HTERT RPE-1 (cell line): Measurements from ENCODE around the gene RGS6.

Source experiments
- in situ Hi-C: fragments of 300-500 bp; cut with MboI; formaldehyde crosslinking; loops from 4 replicates; pipeline ENCODE4 v1.14.3; 2020; ENCODE audit warnings: low sequenced_read_pairs

Gene RGS6

DNA sequence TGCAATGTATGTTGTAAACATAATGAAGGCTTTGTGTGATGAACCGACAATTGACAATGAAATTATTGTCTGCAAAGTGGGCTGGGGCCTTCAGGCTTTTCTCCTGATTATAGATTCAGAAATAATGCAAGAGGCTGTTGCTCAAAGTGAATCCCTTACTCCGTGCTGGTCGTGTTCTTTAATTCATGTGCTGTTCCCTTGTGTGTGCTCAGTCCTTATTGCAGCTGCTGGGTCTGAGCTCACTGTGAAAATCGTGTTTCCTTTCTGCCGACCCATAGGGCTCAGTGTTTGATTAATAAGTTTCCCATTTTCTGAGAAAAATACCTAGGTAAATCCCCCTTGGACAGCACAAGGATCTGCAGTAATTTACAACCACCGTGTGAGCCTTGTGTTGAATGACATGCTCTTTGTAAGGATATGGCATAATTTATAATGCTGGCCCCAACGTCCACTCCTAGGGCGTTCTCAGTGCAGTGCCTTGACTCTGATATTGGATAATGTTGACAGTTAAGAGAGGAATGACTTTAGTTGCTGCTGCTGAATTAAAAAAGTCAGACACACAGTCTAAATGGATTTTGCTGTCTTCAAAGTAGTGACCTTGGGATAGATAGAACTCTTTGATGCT, 81.6 kb downstream of the RGS6 start:
- in situ Hi-C loops, result no loop called here

GRCh38 chr14:72014486-72014885, 82.3 kb downstream of the RGS6 start:
- in situ Hi-C loops, result no loop called here

- in situ Hi-C loops, result no loop called here
Measured at GRCh38 chr14:72017290-72017689, 85.1 kb downstream of the RGS6 start.

DNA sequence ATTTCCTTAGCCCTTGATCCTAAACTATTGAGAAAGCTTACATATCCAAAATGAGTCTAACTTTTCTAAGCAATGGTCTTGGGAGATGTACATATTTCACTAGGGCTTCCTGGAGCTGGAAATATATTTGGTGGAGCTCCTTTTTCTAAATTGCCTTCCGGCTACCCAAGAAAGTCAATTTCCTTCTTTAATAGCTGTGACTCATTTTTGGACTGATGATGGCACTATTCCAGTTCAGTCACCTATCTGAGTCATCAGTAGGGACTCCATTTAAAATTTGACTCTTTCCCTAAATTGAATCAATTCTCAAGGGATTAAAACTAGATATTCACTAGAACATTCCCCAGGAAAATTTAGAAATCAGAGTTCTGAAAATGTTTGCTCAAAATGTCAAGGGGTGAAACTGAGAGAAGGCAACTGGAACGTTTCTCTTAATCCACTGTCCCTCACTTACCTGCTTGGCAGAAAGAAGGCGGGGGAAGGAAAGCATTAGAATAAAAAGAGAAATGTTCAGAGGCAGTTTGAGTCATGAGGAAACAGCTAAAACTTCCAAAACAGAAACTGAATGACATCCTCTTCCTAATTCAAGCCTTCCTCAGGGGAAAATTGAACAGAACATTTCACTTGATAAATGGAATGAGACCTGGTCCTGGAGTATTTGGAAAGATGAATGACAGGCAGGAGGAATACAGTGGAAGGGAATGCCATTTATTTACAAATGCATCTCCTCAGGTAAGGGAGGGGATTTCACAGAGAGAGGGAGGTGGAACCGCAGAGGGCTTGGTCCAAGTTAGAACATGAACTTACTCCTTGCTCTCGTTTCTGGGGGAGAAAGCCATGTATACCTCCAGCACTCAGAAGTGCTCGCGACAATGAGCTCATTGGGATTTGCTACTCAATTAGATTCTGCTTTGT, 91.2 kb downstream of the RGS6 start:
- in situ Hi-C loops, result no loop called here

- in situ Hi-C loops, result no loop called here
Measured at GRCh38 chr14:72024043-72024407, 91.8 kb downstream of the RGS6 start.

DNA sequence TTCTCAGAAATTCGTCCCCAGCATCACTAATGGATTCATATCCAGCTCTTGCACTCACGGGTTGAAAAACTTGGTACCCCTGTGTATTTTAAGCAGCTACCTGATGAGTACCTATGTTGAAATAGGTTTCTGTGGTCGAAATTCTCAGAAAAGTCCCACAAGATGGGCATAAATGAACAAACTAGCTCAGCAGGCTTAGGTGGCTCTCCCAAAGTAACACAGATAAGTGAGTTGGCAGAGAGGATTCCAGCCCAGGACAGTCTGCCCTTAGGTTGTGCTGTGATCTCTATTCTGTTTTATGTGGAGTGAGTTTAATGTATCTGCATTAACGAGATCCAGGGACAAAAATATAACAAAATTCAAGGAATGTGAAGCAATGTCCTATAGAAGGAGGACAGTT, 92.3 kb downstream of the RGS6 start:
- in situ Hi-C loops, result no loop called here

DNA sequence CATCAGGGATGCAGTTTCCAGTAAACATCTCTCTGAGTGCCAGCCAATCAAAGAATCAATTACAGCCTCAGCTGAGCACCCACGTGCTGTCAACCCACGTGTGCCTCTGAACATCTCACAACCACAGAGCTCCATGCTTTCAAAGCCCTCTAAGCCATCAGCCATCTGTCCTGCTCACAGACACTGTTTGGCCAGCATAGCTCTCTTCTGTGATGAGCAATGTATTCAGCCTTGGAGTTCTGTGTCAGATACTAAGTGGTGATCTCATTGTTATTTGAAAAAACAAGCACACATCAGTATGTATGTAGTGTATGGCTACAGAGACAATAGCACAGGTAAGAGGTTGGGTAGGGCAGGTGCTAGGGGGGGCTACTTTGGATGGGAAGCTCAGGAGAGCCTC, 94.3 kb downstream of the RGS6 start:
- in situ Hi-C loops, result no loop called here

DNA sequence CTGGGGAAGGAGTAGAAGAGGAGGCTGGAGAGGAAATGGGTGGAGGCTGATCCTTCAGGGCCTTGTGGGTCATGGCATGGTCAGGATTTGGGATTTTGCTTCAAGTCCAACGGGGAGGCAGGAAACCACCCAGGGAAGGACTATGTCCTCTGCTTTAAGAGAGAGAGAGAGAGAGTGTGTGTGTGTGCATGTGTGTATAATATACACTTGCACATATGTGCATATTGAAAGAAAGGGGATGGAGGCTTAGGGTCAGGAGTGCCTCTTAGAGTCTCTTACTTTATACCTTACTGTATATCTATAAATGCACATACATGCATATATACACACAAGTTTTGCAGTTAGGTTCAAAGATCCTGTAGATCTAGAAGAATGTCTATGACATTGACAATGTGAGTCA, 94.8 kb downstream of the RGS6 start:
- in situ Hi-C loops, result no loop called here

GRCh38 chr14:72033365-72033764, 101.1 kb downstream of the RGS6 start:
- in situ Hi-C loops, result no loop called here

- in situ Hi-C loops, result no loop called here
Measured at GRCh38 chr14:72040528-72040927, 108.3 kb downstream of the RGS6 start.

- in situ Hi-C loops, result no loop called here
Measured at GRCh38 chr14:72045271-72045670, 113.0 kb downstream of the RGS6 start.

GRCh38 chr14:72045885-72046284, 113.7 kb downstream of the RGS6 start:
- in situ Hi-C loops, result no loop called here

GRCh38 chr14:72049462-72049861, 117.2 kb downstream of the RGS6 start:
- in situ Hi-C loops, result no loop called here

DNA sequence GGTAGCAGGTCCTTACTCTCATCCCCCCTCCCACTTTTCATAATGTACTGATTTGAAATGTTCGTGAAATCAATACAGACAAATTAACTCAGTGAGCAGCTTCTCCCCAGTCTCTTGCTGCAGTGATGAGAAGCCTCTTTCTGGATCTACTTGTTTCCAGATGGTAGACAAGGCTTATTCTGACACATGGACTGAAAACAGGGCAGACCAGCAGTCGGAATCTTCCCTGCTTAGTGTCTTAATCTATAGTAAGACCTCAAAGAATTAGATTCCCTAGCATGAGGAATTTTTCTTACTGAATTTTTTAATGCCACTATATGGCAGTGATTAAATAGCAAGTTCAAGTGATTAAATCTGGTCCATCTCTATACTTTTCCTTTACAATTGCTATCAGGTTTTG, 120.1 kb downstream of the RGS6 start:
- in situ Hi-C loops, result no loop called here

DNA sequence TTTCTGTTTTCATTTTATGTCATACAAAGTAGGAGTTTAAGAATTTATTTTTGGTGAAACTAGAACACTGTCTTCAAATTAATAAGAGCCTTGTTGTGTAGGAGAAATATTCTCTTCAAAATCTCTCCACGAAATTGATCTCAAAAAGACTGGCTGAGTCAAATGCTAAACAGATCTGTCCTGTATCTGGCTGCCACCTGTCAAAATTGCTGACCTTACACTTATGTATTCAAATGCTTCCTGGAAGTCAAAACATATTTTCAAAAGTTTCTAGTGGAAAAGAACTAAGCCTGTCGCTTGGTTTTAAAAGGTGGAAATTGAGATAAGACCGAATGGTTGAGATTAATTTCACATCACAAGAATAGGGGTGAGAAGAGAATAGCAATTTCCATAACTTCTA, 121.4 kb downstream of the RGS6 start:
- in situ Hi-C loops, result no loop called here

- in situ Hi-C loops, result no loop called here
Measured at GRCh38 chr14:72054911-72055310, 122.7 kb downstream of the RGS6 start.

DNA sequence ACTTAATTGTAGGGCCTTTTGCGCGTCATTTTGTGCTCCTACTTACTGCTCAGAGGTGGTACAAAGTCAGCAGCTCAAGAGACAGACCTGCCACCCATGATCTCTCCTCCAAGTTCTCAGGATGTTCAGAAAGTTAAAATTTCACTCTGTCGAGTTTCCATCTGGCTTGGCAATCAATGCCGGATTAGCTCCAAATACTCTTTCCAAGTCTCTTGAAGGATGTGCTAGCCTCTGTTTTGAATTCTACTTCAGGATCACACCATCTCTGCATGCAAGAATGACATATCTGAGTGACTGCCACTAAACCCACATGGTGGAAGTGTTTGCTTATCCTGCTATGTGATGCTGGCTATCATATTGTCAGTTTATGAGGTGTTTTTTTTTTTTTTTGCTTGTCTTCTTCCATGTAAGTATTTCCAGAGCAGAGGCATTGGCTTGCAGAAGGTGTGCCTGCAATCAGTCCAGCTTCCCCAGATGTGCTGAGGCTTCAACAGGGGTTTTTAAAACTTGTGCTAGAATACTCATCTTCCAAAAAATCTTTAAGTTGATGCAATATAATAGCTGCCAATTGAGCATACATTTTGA, 125.6 kb downstream of the RGS6 start:
- in situ Hi-C loops, result no loop called here

DNA sequence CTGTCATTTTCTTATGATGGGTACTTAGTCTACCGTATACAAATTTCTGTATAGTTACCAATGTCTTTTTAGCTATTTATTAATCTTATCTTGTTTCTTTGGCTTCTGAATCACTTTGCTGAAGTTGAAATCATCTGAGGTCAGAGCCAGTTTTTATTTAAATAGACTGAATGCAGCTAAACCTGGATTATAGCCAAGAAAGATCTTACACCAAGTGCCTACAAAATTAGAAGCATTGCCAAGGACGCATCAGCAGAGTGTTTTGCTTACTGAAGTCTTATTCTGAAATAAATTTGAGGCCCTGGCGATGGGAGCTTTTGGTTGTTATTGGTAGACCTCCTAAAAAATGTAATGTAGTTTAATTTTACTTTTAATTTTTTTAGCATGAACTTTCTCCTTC, 128.2 kb downstream of the RGS6 start:
- in situ Hi-C loops, result no loop called here

- in situ Hi-C loops, result no loop called here
Measured at GRCh38 chr14:72060917-72061316, 128.7 kb downstream of the RGS6 start.

DNA sequence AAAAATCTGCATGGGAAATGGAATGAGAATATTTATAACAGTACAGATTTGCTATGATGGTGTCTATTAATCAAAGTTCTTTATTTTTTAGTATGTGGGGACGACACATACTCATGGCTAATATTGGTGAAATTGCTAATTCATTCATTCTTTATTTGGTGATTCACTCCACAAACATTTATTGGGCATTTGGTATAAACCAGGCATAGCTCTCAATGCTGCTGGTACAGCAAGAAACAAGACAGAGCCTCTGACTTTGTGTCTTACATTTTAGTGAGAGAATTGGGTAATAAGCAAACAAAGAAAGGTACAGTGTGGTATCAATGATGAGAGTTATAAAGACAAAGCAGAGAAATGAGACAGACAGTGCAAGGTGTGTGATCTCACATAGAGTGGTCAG, 129.5 kb downstream of the RGS6 start:
- in situ Hi-C loops, result no loop called here

DNA sequence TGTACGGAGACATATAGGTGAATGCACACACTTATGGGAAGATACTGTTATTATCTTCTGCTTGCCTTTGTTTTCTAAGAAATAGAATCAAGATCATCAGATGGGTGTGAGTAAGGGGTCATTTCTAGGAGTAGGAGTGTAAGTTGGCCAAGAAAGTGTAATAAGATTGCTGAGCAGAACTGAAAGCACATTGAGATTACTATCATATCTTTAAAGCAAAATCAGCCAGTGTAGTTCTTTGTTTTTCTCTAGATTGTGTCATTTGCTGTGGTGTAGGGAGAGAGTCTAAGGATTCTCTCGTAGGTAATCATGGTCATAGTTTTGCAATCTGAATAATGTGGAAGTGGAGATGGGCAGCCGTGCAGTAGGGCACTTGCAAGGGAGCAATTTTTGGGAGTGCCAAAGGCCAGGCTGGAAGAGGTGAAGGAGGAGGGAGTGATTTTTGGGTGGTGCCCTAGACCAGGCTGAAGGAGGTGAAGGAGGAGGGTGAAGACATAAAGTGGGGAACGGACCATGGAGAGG, 131.6 kb downstream of the RGS6 start:
- in situ Hi-C loops, result no loop called here

DNA sequence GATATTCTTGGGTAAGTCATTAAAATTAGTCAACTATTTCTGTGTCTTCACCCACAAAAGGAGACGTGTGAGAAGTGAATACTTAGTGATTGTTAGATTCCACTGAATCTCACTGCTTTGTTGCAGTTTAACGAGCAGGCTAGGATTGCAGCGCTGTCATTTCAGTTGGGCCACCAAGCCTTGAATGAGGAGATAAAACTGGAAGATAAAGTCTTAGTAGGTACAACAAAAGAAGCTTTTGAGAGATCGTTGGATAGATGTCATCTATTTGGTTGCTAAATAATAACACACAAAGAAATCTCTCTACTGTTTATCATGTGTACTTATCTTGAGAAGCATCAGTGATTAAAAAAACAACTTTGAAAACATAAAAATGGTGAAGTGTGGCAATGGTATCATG, 132.3 kb downstream of the RGS6 start:
- in situ Hi-C loops, result no loop called here
